HepG2 (cell line): ENCODE results near the gene IDNK. TPM values are rescaled to one million over a fixed set of nuclear protein-coding genes. Genes with fewer than 3 reads are reported as not detected.

Experiments
- ATRX ChIP-seq: sonication (generic); formaldehyde crosslinking; IDR thresholded peaks from 2 replicates; pipeline ENCODE4 v1.4.0; 2020; ENCODE audit warnings: missing genetic modification reagents, borderline replicate concordance
- DPF2 ChIP-seq: sonication (generic); formaldehyde crosslinking; IDR thresholded peaks from 2 replicates; pipeline ENCODE4 v1.4.0; 2020; ENCODE audit warnings: mild to moderate bottlenecking, low read depth, missing genetic modification reagents, borderline replicate concordance
- ETV5 ChIP-seq: IDR thresholded peaks from 2 replicates; pipeline ENCODE4 v1.6.1; 2018; ENCODE audit warnings: missing biosample characterization, missing genetic modification reagents, inconsistent platforms, borderline replicate concordance
- GABPA ChIP-seq, 2 experiments: IDR thresholded peaks; 2 replicates each; pipeline ENCODE4 v1.6.1; 2011 to 2016; ENCODE audit warnings: low read depth in 2 of 2, low read length in 1 of 2, missing biosample characterization in 1 of 2, missing genetic modification characterization in 1 of 2
- HHEX ChIP-seq: IDR thresholded peaks from 2 replicates; pipeline ENCODE4 v1.6.1; 2016; ENCODE audit warnings: control low read depth
- HMG20B ChIP-seq: conservative IDR thresholded peaks from 2 replicates; pipeline ENCODE4 v1.6.1; 2016; ENCODE audit warnings: missing genetic modification reagents, missing compliant biosample characterization
- HNRNPUL1 ChIP-seq: fragments of 200-400 bp; formaldehyde crosslinking; IDR thresholded peaks from 2 replicates; pipeline ENCODE4 v1.6.1; 2017; ENCODE audit warnings: low read depth, mild to moderate bottlenecking, low read length, moderate library complexity
- KLF11 ChIP-seq: IDR thresholded peaks from 2 replicates; pipeline ENCODE4 v1.6.1; 2016; ENCODE audit warnings: missing compliant biosample characterization
- MIER3 ChIP-seq: IDR thresholded peaks from 2 replicates; pipeline ENCODE4 v1.6.1; 2016; ENCODE audit warnings: missing compliant biosample characterization, borderline replicate concordance
- MYNN ChIP-seq: sonication (generic); formaldehyde crosslinking; IDR thresholded peaks from 2 replicates; pipeline ENCODE4 v1.4.0; 2020; ENCODE audit warnings: mild to moderate bottlenecking, low read depth, missing genetic modification reagents
- PHB2 ChIP-seq: fragments of 450-650 bp; IDR thresholded peaks from 2 replicates; pipeline ENCODE4 v1.6.1; 2018; ENCODE audit not compliant: partially characterized antibody
- TCF7L2 ChIP-seq: IDR thresholded peaks from 2 replicates; pipeline ENCODE4 v1.6.1; 2011; ENCODE audit warnings: mild to moderate bottlenecking, low read depth, low read length, moderate library complexity
- ZBTB21 ChIP-seq: sonication (generic); formaldehyde crosslinking; IDR thresholded peaks from 2 replicates; pipeline ENCODE4 v1.4.0; 2020; ENCODE audit warnings: missing genetic modification reagents
- ZFP36L1 ChIP-seq: sonication (generic); formaldehyde crosslinking; IDR thresholded peaks from 2 replicates; pipeline ENCODE4 v1.8.0; 2022; ENCODE audit warnings: mild to moderate bottlenecking, missing genetic modification reagents, moderate library complexity
- ZNF546 ChIP-seq: sonication (generic); formaldehyde crosslinking; conservative IDR thresholded peaks from 2 replicates; pipeline ENCODE4 v1.8.1; 2023; ENCODE audit warnings: mild to moderate bottlenecking, missing genetic modification reagents
- ZNF557 ChIP-seq: sonication (generic); formaldehyde crosslinking; IDR thresholded peaks from 2 replicates; pipeline ENCODE4 v1.4.0; 2020; ENCODE audit warnings: missing genetic modification reagents
- ZNF563 ChIP-seq: sonication (generic); formaldehyde crosslinking; IDR thresholded peaks from 2 replicates; pipeline ENCODE4 v1.8.0; 2022; ENCODE audit warnings: mild to moderate bottlenecking, moderate library complexity, missing genetic modification reagents
- ZNF670 ChIP-seq: sonication (generic); formaldehyde crosslinking; IDR thresholded peaks from 2 replicates; pipeline ENCODE4 v1.8.0; 2022; ENCODE audit warnings: mild to moderate bottlenecking, missing genetic modification reagents, borderline replicate concordance
- ZNF737 ChIP-seq: sonication (generic); formaldehyde crosslinking; IDR thresholded peaks from 2 replicates; pipeline ENCODE4 v1.5.0; 2020; ENCODE audit warnings: missing genetic modification reagents, mild to moderate bottlenecking, borderline replicate concordance
- polyA plus RNA-seq, 8 experiments: library from polyadenylated mRNA; depleted of rRNA in 3 of 8; stranded (reverse) in 7 of 8; unstranded in 1 of 8; fragments of >200 nt; fragmentation: Illumina TruSeq in 4 of 8; extraction: Trizol in 4 of 8; gene quantifications; 2 replicates each; pipeline versions ENCODE4 v1.2.1 to v1.2.3, GENCODE V29; 2011 to 2016; ENCODE audit warnings: low read depth in 4 of 8, missing spikeins in 1 of 8, mixed read lengths in 1 of 8; ENCODE audit not compliant: insufficient read depth in 1 of 8
- total RNA-seq, 5 experiments: library from RNA; depleted of rRNA; stranded (reverse); fragments of >200 nt; fragmentation: Illumina TruSeq; extraction: Trizol; gene quantifications; 2 replicates each; pipeline ENCODE4 v1.2.3, GENCODE V29; 2016; ENCODE audit warnings: low read depth in 1 of 5
- TF ChIP-seq, protein P1 (sequence below): sonication (generic); formaldehyde crosslinking; IDR thresholded peaks from 2 replicates; pipeline ENCODE4 v1.5.0; 2020; ENCODE audit warnings: mild to moderate bottlenecking, low read depth, missing genetic modification reagents, borderline replicate concordance
- TF ChIP-seq, protein P2 (sequence below): sonication (generic); formaldehyde crosslinking; IDR thresholded peaks from 2 replicates; pipeline ENCODE4 v1.5.0; 2020; ENCODE audit warnings: mild to moderate bottlenecking, missing genetic modification reagents
- TF ChIP-seq, protein P3 (sequence below): sonication (generic); formaldehyde crosslinking; IDR thresholded peaks from 2 replicates; pipeline ENCODE4 v1.4.0; 2020; ENCODE audit warnings: mild to moderate bottlenecking, missing genetic modification reagents

Gene IDNK
- total and polyA plus RNA-seq, 2 of the 13 experiments (the other 11 are each of a cell fraction or from before 2014, with no cell fraction given): 3.1 to 4.8 TPM

DNA sequence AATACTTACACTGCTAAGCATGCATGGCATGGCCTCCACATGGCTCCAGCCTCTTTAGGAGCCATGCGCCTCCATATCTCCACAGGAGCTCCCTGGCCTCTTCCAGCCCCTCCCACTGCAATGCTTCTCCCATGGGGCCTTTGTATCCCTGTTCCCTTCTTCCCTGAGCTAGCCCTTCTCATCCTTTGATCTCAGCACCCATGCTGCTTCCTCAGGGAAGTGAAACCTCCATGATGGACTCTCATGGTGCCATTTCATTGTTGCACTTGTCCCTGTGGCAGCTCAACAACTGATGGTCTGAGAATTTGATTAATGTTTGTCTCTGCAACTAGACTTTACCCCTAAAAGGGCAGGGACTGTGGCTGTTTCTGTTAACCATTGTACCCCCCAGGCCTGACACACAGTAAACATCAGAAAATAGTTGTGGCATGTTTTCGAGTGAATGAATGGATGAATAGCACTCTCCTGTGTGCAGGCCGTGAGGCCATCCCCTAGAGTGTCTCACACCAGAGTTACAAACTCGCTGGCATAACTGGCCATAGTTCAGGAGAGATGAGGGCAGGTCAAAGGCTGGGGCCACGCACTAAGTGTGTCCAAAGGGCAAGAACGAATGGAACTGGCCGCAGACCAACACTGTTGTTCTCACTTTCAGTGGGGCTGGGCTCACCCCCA lies 6.6 kb downstream of the IDNK start (continued):
- TF ChIP-seq KLF11 (no peak), HHEX (CRISPR knock-in tag) (no peak), DPF2 (peak; percentile 91), ZNF563 (CRISPR knock-in tag) (no peak), ATRX (CRISPR knock-in tag) (no peak), ZNF546 (CRISPR knock-in tag) (no peak), ZNF670 (CRISPR knock-in tag) (no peak), ZNF557 (CRISPR knock-in tag) (no peak), MYNN (CRISPR knock-in tag) (no peak), HNRNPUL1 (no peak), TCF7L2 (no peak), MIER3 (CRISPR knock-in tag) (no peak), ETV5 (CRISPR knock-in tag) (no peak), GABPA (IDR thresholded peaks at IDR 0.05; ENCODE audit: low read depth, low read length) (no peak), GABPA (CRISPR knock-in tag; IDR thresholded peaks at IDR 0.05; ENCODE audit: low read depth) (0 out of 2 replicates have a peak, but pooled peaks have one; percentile 23), ZNF737 (CRISPR knock-in tag) (no peak), ZBTB21 (0 out of 2 replicates have a peak, but pooled peaks have one; percentile 20), ZFP36L1 (peak; percentile 82; the same call in 1 of the 2 replicates), PHB2 (no peak), HMG20B (CRISPR knock-in tag) (no peak)
- TF ChIP-seq, protein P1, sequence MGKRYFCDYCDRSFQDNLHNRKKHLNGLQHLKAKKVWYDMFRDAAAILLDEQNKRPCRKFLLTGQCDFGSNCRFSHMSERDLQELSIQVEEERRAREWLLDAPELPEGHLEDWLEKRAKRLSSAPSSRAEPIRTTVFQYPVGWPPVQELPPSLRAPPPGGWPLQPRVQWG (CRISPR knock-in tag): no peak
- TF ChIP-seq, protein P2, sequence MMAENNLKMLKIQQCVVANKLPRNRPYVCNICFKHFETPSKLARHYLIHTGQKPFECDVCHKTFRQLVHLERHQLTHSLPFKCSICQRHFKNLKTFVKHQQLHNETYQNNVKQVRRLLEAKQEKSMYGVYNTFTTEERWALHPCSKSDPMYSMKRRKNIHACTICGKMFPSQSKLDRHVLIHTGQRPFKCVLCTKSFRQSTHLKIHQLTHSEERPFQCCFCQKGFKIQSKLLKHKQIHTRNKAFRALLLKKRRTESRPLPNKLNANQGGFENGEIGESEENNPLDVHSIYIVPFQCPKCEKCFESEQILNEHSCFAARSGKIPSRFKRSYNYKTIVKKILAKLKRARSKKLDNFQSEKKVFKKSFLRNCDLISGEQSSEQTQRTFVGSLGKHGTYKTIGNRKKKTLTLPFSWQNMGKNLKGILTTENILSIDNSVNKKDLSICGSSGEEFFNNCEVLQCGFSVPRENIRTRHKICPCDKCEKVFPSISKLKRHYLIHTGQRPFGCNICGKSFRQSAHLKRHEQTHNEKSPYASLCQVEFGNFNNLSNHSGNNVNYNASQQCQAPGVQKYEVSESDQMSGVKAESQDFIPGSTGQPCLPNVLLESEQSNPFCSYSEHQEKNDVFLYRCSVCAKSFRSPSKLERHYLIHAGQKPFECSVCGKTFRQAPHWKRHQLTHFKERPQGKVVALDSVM: peak; percentile 92
- TF ChIP-seq, protein P3, sequence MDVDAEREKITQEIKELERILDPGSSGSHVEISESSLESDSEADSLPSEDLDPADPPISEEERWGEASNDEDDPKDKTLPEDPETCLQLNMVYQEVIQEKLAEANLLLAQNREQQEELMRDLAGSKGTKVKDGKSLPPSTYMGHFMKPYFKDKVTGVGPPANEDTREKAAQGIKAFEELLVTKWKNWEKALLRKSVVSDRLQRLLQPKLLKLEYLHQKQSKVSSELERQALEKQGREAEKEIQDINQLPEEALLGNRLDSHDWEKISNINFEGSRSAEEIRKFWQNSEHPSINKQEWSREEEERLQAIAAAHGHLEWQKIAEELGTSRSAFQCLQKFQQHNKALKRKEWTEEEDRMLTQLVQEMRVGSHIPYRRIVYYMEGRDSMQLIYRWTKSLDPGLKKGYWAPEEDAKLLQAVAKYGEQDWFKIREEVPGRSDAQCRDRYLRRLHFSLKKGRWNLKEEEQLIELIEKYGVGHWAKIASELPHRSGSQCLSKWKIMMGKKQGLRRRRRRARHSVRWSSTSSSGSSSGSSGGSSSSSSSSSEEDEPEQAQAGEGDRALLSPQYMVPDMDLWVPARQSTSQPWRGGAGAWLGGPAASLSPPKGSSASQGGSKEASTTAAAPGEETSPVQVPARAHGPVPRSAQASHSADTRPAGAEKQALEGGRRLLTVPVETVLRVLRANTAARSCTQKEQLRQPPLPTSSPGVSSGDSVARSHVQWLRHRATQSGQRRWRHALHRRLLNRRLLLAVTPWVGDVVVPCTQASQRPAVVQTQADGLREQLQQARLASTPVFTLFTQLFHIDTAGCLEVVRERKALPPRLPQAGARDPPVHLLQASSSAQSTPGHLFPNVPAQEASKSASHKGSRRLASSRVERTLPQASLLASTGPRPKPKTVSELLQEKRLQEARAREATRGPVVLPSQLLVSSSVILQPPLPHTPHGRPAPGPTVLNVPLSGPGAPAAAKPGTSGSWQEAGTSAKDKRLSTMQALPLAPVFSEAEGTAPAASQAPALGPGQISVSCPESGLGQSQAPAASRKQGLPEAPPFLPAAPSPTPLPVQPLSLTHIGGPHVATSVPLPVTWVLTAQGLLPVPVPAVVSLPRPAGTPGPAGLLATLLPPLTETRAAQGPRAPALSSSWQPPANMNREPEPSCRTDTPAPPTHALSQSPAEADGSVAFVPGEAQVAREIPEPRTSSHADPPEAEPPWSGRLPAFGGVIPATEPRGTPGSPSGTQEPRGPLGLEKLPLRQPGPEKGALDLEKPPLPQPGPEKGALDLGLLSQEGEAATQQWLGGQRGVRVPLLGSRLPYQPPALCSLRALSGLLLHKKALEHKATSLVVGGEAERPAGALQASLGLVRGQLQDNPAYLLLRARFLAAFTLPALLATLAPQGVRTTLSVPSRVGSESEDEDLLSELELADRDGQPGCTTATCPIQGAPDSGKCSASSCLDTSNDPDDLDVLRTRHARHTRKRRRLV (CRISPR knock-in tag): no peak
